Measurements from ENCODE around the gene C8G.

C8G gene

DNA sequence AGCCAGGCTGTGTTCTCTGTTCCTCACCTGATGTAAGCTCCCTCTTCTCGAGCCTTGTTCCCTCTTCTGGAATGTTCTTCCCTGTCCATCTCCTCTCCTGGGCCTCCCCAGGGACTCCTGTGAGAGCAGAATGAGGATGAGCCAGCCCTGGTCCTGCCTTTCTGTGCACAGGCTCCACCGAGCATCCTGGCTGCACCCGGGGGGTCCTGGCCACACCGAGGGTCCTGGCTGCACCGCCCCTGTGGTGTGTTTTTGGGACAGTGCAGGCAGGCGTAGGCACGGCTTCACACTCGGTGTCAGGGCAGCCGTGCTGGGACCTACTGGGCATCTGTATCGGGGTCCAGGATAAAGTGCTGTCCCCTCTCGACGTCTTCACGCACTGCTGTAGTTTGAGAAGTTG, 18.3 kb upstream of the C8G start:
- intact Hi-C loops (cut with DNase I; ENCODE audit: low total_unique reads), result no loop called here
- DNase-seq, result no peak
- peaks cover 0 to 29% (median 7%) of the 10 kb centered on the region in 3 donors for H3K36me3 ChIP-seq
- TF ChIP-seq, protein P1, sequence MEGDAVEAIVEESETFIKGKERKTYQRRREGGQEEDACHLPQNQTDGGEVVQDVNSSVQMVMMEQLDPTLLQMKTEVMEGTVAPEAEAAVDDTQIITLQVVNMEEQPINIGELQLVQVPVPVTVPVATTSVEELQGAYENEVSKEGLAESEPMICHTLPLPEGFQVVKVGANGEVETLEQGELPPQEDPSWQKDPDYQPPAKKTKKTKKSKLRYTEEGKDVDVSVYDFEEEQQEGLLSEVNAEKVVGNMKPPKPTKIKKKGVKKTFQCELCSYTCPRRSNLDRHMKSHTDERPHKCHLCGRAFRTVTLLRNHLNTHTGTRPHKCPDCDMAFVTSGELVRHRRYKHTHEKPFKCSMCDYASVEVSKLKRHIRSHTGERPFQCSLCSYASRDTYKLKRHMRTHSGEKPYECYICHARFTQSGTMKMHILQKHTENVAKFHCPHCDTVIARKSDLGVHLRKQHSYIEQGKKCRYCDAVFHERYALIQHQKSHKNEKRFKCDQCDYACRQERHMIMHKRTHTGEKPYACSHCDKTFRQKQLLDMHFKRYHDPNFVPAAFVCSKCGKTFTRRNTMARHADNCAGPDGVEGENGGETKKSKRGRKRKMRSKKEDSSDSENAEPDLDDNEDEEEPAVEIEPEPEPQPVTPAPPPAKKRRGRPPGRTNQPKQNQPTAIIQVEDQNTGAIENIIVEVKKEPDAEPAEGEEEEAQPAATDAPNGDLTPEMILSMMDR (IDR thresholded peaks at IDR 0.05), result no peak
- H3K4me1 ChIP-seq, result peaks cover 0 to 75% (median 47%) of the 10 kb centered on the region in 4 donors
- no peaks in the 10 kb centered on the region for H3K27me3 ChIP-seq
- H3K27ac ChIP-seq, result peak overlapping the region; percentile 66 to 92
- no peak overlapping the region for H3K4me3 ChIP-seq
- no peaks in the 10 kb centered on the region for H3K9me3 ChIP-seq

DNA sequence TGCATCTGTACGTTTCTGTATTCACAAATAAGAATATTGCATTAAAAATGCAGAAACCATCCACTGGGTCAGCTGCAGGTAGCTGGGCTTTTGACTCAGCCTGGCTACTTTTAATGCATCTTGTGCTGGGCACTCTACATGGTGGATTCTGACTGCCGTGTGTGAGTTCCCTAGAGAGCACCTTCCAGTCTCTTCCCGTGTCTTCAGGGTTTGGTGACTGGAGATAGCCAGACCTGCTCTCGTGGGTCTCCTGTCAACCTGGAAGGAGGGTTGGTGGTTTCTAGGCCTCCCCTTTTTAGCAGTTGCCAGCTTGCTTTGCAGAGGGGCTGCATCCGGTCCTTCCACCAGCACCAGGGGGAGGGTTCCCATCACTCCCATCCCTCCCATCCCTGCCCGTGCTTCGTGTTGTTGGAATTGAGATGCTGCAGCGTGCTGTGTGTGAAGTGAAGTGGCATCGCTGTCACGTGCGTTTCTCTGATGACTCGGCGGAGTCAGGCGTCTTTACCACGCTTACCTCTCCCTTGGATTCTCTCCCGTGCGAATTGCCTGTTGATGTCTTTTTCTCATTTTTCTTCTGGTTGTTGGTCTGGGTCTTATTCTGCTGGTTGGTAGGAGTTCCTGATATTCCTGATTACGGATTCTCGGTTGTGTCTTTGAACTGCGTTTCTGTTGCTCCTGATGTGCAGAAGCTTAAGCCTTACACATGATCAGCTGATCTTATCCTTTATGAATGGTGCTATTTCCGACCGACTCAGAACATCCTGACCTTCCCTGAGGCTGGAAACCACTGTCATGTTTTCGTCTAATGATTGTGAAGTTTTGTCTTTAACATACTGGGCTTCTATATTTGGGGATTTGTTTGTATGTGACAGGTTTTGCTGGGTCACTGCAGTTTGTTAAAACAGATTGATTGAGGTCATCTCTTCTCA, 17.4 kb upstream of the C8G start:
- H3K4me3 ChIP-seq, result no peak overlapping the region
- H3K36me3 ChIP-seq, result peaks cover 0 to 29% (median 7%) of the 10 kb centered on the region in 3 donors
- H3K4me1 ChIP-seq, result peaks cover 0 to 66% (median 39%) of the 10 kb centered on the region in 4 donors
- intact Hi-C loops (cut with DNase I; ENCODE audit: low total_unique reads), result no loop called here
- H3K27me3 ChIP-seq, result no peaks in the 10 kb centered on the region
- no peaks in the 10 kb centered on the region for H3K9me3 ChIP-seq
- no peak for DNase-seq
- H3K27ac ChIP-seq, result peak overlapping the region; percentile 81 to 87
- TF ChIP-seq, protein P1 (IDR thresholded peaks at IDR 0.05), result no peak

DNA sequence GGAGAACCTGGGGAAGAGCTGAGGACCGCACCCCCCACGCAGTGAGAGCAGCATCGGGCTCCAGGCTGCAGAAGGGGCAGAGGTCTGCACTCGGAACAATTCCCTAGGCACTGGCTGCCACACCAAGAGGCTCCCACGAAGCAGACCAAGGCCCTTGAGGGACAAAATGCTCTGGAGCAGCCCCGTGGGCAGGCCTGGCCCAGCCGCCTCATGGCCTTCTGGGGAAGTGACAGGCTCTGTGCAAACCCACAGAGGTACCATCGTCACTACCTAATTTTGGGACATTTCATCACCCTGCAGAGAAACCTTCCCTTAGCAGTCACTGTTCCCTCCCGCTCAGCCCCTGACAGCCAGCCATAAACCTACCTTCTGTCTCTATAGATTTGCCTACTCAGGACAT, 16.5 kb upstream of the C8G start:
- H3K9me3 ChIP-seq, result no peaks in the 10 kb centered on the region

DNA sequence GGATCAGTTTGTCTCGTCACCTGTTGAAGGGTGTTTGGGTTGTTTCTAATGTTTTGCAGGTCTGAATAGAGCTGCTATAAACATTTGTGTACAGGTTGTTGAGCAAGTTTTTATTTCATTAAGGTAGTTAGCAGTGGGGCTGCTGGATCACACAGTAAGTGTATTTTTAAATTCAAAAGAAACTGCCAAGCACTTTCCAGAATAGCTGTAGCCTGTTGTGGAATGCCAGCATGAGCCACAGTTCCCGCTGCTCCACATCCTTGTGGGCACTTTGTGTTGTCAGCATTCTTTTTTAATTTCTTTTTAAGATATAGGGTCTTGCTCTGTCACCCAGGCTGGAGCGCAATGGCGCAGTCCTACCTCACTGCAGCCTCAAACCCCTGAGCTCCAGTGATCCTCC, 15.0 kb upstream of the C8G start:
- Histone ChIP-seq H3K4me1 (peaks cover 0 to 43% (median 29%) of the 10 kb centered on the region in 4 donors), H3K27me3 (no peaks in the 10 kb centered on the region), H3K9me3 (no peaks in the 10 kb centered on the region), H3K4me3 (no peak overlapping the region), H3K27ac (peak overlapping the region; percentile 81 to 87), H3K36me3 (peaks cover 0 to 19% (median 0%) of the 10 kb centered on the region in 3 donors)
- TF ChIP-seq, protein P1 (IDR thresholded peaks at IDR 0.05), result no peak
- intact Hi-C loops (cut with DNase I; ENCODE audit: low total_unique reads), result no loop called here
- no peak for DNase-seq

More for the DNA sequence above, 16.5 kb upstream of the C8G start:
- peaks cover 0 to 58% (median 37%) of the 10 kb centered on the region in 4 donors for H3K4me1 ChIP-seq
- intact Hi-C loops (cut with DNase I; ENCODE audit: low total_unique reads), result no loop called here
- H3K4me3 ChIP-seq, result peak overlapping the region in 1 of 2 donors; percentile 21
- no peaks in the 10 kb centered on the region for H3K27me3 ChIP-seq
- peaks cover 0 to 29% (median 7%) of the 10 kb centered on the region in 3 donors for H3K36me3 ChIP-seq
- TF ChIP-seq, protein P1 (IDR thresholded peaks at IDR 0.05), result peak; percentile 57
- H3K27ac ChIP-seq, result peak overlapping the region; percentile 81 to 87
- peak; percentile 41 to 93 for DNase-seq

DNA sequence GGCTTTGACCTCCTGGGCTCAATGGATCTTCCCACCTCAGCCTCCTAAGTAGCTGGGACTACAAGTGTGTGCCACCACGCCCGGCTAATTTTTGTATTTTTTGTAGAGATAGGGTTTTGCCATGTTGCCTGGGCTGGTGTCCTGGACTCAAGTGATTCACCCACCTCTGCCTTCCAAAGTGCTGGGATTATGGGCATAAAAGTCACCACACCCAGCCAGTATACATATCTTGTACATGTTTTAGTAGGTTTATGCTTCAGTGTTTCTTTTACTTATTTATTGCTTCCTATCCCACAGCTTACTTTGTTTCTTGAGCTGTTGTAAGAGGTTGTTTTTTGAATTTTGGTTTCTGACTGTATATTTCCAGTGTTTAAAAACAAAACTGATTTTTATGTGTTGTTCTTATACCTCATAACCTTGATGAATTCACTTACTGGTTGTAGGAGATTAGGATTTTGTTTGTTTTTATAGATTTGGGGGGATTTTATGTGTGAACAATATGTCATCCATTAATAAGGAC, 13.4 kb upstream of the C8G start:
- H3K4me1 ChIP-seq, result peaks cover 0 to 30% (median 17%) of the 10 kb centered on the region in 4 donors
- intact Hi-C loops (cut with DNase I; ENCODE audit: low total_unique reads), result no loop called here
- peak overlapping the region in 1 of 2 donors; percentile 87 for H3K27ac ChIP-seq

More for the DNA sequence above, 13.4 kb upstream of the C8G start:
- Histone ChIP-seq H3K27me3 (no peaks in the 10 kb centered on the region), H3K9me3 (no peaks in the 10 kb centered on the region), H3K4me3 (no peak overlapping the region), H3K36me3 (peaks cover 0 to 4% (median 0%) of the 10 kb centered on the region in 3 donors)
- DNase-seq, result no peak
- TF ChIP-seq, protein P1 (IDR thresholded peaks at IDR 0.05), result no peak
